ENCODE results near the gene NDST1. TPM values are rescaled to one million over a fixed set of nuclear protein-coding genes. Genes with fewer than 3 reads are reported as not detected.

NDST1 gene
- polyA plus RNA-seq, 2 of the 4 experiments (the other 2 are of a cell fraction) = 24.4 to 50.8 TPM

- Histone ChIP-seq H3K4me1 (0 out of 3 replicates have a peak, but pooled peaks cover 4% of the 10 kb centered on the region), H3K9me3 (no peaks in the 10 kb centered on the region), H3K27ac (no peak overlapping the region), H3K4me2 (no peak overlapping the region), H3K4me3 (no peak overlapping the region)
- FAIRE-seq = no peak
- ATAC-seq = no peak
- TF ChIP-seq EHMT2 (IDR thresholded peaks at IDR 0.05; ENCODE audit: low read depth) = no peak
- no peak for TF ChIP-seq ELK1 (IDR thresholded peaks at IDR 0.05; ENCODE audit: low read depth, low read length)
- no peak for TF ChIP-seq ATOH8 (CRISPR knock-in tag; IDR thresholded peaks at IDR 0.05; ENCODE audit: low read depth)
- TF ChIP-seq CHD4 (IDR thresholded peaks at IDR 0.05; ENCODE audit: borderline replicate concordance) = no peak
- TF ChIP-seq HMGXB4 (CRISPR knock-in tag; IDR thresholded peaks at IDR 0.05; ENCODE audit: borderline replicate concordance) = no peak
- TF ChIP-seq MAFK (IDR thresholded peaks at IDR 0.05; ENCODE audit: partially characterized antibody) = no peak
- TF ChIP-seq NFE2L2 (conservative IDR thresholded peaks at IDR 0.05; ENCODE audit: low read length) = no peak
- ChIA-PET POLR2A (no interaction called here), CTCF (interaction anchor here (1.4 to 16.6 kb wide), 6 partner anchors 7 to 109 kb away, joined by 3 to 211 read pairs (median 19); partner anchors contain the start of gene SYNPO)
- DNase-seq (ENCODE audit: low read depth in 1 of 2, low spot score in 1 of 2) = no peak
- 97% methylated on average over 9 of the region's 9 CpGs for WGBS (ENCODE audit: missing lambda C conversion rate)
These were observed 23.8 kb downstream of the NDST1 start for GRCh38 chr5:150531686-150532085.

- FAIRE-seq = no peak
- no peaks in the 10 kb centered on the region for H3K4me1 ChIP-seq
- TF ChIP-seq NFE2L2 (conservative IDR thresholded peaks at IDR 0.05; ENCODE audit: low read length) = no peak
- no peak for TF ChIP-seq BCL3 (IDR thresholded peaks at IDR 0.05)
- no peak for TF ChIP-seq RCOR1 (IDR thresholded peaks at IDR 0.05; ENCODE audit: low read depth, low read length)
- no peak for TF ChIP-seq KDM1A (IDR thresholded peaks at IDR 0.05; ENCODE audit: low read depth)
- TF ChIP-seq FOSL2 (IDR thresholded peaks at IDR 0.05) = no peak
- no peak for TF ChIP-seq FOSL2 (CRISPR knock-in tag; IDR thresholded peaks at IDR 0.05)
- H3K9me3 ChIP-seq = no peaks in the 10 kb centered on the region
- H3K4me2 ChIP-seq = no peak overlapping the region
- WGBS (ENCODE audit: missing lambda C conversion rate) = 96% methylated on average over 7 of the region's 7 CpGs
- no peak overlapping the region for H3K27ac ChIP-seq
- no peak for ATAC-seq
- ChIA-PET CTCF (interaction anchor here (1.4 to 16.6 kb wide), 6 partner anchors 8 to 108 kb away, joined by 3 to 211 read pairs (median 19); partner anchors contain the start of gene SYNPO), POLR2A (no interaction called here)
- no peak for DNase-seq (ENCODE audit: low read depth in 1 of 2, low spot score in 1 of 2)
- H3K4me3 ChIP-seq = no peak overlapping the region
These were observed 24.2 kb downstream of the NDST1 start for GRCh38 chr5:150532151-150532550.

GRCh38 chr5:150532996-150533395, 25.1 kb downstream of the NDST1 start:
- POLR2A ChIA-PET = no interaction called here
- no peak for ATAC-seq
- no peak overlapping the region for H3K27ac ChIP-seq
- 88% methylated on average over 4 of the region's 5 CpGs for WGBS (ENCODE audit: missing lambda C conversion rate)
- H3K9me3 ChIP-seq = no peaks in the 10 kb centered on the region
- no peak overlapping the region for H3K4me2 ChIP-seq
- CTCF ChIA-PET = interaction anchor here (5.9 to 18.8 kb wide), 4 partner anchors 9 to 71 kb away, joined by 30 to 211 read pairs (median 114); no protein-coding TSS in a partner anchor
- no peaks in the 10 kb centered on the region for H3K4me1 ChIP-seq
- DNase-seq (ENCODE audit: low read depth in 1 of 2, low spot score in 1 of 2) = no peak
- FAIRE-seq = no peak
- H3K4me3 ChIP-seq = no peak overlapping the region
- TF ChIP-seq KDM1A (IDR thresholded peaks at IDR 0.05; ENCODE audit: low read depth) = no peak
- TF ChIP-seq RAD21 (conservative IDR thresholded peaks at IDR 0.05 in 1 of 2, IDR thresholded peaks at IDR 0.05 in 1 of 2) = no peak
- TF ChIP-seq PHF8 (IDR thresholded peaks at IDR 0.05; ENCODE audit: borderline replicate concordance, low read depth) = no peak
- no peak for TF ChIP-seq MAX (IDR thresholded peaks at IDR 0.05)
- no peak for TF ChIP-seq NFE2L2 (conservative IDR thresholded peaks at IDR 0.05; ENCODE audit: low read length)
- TF ChIP-seq FOSB (CRISPR knock-in tag; IDR thresholded peaks at IDR 0.05) = no peak
- TF ChIP-seq CTCF (IDR thresholded peaks at IDR 0.05) = no peak
- no peak for TF ChIP-seq NPAS2 (CRISPR knock-in tag; IDR thresholded peaks at IDR 0.05; ENCODE audit: borderline replicate concordance)
- no peak for TF ChIP-seq CEBPB (IDR thresholded peaks at IDR 0.05)
- no peak for TF ChIP-seq SMC3 (IDR thresholded peaks at IDR 0.05)
- TF ChIP-seq BCL3 (IDR thresholded peaks at IDR 0.05) = no peak
- no peak for TF ChIP-seq CBX8 (IDR thresholded peaks at IDR 0.05)
- TF ChIP-seq GATA3 (IDR thresholded peaks at IDR 0.05; ENCODE audit: borderline replicate concordance) = no peak
- no peak for TF ChIP-seq HDAC2 (IDR thresholded peaks at IDR 0.05)
- TF ChIP-seq ZNF302 (CRISPR knock-in tag; IDR thresholded peaks at IDR 0.05) = no peak
